Cardiac fibroblast (primary cell): ENCODE results near the gene ALKBH4.
"Not testable (repeated sequence)": the region's sequence is repeated elsewhere in the genome, so short reads cannot be mapped to it uniquely, and the experiment has no call there.

Experiments used
- DNase-seq, 2 donors: peaks; one replicate each; pipeline versions ENCODE4 v3.0.0 to v3.0.0-alpha.2; 2010; ENCODE audit warnings: low read depth in 2 of 2
- H3K4me3 ChIP-seq, 2 donors: replicated peaks in 1 of 2; 1 replicate in 1 of 2; 2 replicates in 1 of 2; pipeline ENCODE4 v1.5.1; 2011; ENCODE audit warnings: low read depth in 2 of 2, low read length in 2 of 2, mild to moderate bottlenecking in 2 of 2, moderate library complexity in 1 of 2
- TF ChIP-seq, protein P1 (sequence below): IDR thresholded peaks from one replicate; pipeline ENCODE4 v1.5.1; 2011; ENCODE audit warnings: low read depth, mild to moderate bottlenecking, low read length, inconsistent platforms

The ALKBH4 gene

DNA sequence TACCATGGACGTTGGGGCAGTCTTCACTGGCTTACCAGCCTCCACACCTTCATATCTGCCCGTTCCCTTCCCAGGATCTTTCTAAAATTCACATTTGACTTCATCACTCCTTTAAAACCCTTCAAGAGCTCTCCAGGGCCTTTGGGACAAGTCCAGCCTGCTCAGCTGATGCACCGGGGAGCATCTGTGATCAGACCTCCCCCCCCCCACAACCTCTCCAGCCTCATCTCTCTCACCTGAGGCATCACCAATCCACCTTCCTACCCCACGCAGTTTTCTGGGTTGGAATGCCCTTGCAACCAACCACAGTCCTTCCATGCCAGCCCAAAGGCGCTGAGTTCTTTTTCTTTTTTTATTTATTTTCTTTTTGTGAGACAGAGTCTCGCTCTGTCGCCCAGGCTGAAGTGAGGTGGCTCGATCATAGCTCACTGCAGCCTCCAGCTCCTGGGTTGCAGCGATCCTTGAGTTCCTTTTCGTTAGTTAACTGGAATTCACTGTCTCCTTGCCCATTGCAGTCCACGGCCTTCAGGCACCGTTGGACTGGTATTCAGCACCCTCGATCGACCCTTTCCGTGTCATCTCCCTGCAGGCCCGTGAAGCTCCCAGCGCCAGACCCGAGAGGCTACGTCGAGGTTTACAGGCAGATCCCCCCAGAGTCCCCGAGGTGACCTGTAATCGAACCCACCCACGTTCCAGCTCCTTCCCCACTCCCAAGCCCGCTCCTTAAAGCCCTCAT, 654 bp downstream of the ALKBH4 start:
- TF ChIP-seq, protein P1, sequence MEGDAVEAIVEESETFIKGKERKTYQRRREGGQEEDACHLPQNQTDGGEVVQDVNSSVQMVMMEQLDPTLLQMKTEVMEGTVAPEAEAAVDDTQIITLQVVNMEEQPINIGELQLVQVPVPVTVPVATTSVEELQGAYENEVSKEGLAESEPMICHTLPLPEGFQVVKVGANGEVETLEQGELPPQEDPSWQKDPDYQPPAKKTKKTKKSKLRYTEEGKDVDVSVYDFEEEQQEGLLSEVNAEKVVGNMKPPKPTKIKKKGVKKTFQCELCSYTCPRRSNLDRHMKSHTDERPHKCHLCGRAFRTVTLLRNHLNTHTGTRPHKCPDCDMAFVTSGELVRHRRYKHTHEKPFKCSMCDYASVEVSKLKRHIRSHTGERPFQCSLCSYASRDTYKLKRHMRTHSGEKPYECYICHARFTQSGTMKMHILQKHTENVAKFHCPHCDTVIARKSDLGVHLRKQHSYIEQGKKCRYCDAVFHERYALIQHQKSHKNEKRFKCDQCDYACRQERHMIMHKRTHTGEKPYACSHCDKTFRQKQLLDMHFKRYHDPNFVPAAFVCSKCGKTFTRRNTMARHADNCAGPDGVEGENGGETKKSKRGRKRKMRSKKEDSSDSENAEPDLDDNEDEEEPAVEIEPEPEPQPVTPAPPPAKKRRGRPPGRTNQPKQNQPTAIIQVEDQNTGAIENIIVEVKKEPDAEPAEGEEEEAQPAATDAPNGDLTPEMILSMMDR = no peak
- peak overlapping the region; percentile 100 for H3K4me3 ChIP-seq
- DNase-seq = peak; percentile 22 to 24

DNA sequence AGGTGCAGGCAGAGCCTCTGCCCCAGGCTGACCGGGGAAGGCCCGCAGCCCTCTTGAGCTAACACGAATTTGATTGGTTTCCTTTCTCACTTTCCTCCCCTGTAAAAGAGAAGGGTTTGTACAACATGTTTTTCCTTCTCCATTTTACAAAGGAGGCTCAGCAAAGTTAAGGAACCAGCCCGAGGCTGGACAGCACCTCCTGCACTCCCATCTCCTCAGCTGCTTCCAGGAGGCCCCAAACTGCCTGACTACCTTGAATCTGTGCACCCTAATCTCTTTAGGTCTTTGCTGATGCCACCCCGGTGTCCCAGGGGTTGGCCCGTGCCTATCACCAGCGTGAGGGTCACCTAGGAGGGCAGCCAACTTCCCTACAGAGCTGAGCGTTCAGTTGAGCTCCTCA, 4.2 kb downstream of the ALKBH4 start:
- no peak for DNase-seq
- no peak overlapping the region for H3K4me3 ChIP-seq
- TF ChIP-seq, protein P1 = no peak

DNA sequence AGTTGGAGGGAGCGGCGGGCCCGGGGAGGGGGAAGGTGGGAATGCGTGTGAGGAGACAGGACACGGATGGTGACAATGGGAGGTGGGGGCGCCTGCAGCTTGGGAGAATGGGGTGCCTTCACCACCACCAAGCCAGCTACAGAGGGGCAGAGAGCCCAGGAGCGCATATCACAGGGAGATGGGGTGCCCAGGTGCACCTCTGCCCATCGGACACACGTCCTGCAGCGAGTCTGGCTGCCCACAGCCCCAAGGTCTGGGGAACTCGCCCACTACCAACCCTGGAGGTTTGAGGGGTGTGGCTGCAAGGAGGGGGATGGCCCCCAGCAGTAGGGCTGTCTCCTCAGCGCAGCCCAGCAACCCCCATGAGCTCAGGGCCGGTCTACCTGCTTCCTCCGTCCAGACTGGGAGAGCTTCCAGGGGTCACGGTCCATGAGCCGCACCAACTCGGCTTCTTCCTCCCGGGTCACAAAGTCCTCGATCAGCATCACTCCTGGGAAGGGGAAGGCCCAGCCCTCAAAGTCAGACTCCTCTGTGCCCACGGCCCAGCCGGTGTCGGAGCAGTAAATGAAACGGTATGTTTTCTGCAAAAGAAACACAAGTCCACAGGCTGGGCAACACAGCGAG, 5.3 kb downstream of the ALKBH4 start:
- no peak for DNase-seq
- TF ChIP-seq, protein P1 = no peak
- H3K4me3 ChIP-seq = no peak overlapping the region

DNA sequence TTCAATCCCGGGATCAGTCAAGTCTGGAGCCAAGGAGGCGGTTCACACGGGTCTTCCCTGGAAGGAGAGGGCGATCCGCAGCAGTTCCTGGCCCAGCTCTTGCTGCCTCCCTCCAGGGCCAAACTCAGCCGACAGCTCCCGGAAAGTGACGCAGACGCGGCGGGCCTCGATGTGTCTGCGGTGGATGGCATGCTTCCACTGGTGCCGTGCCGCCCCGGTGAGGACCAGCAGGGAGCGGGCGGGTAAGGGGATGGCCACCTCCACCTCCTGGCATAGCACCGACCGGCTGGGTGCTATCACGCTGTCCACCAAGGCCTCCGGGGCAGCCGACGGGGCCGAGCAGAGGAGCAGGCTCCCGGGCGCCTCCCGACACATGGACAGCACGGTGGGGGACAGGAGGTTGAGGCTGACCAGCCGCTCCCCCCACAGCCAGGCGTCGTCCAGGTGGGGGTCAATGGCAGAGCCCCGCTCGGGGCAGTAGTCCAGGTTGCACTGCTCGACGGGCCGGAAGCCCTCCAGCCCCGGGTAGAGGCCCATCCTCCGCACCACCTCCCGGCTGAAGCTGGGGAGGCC, 7.2 kb downstream of the ALKBH4 start:
- no peak overlapping the region for H3K4me3 ChIP-seq
- no peak for DNase-seq
- TF ChIP-seq, protein P1 = no peak

DNA sequence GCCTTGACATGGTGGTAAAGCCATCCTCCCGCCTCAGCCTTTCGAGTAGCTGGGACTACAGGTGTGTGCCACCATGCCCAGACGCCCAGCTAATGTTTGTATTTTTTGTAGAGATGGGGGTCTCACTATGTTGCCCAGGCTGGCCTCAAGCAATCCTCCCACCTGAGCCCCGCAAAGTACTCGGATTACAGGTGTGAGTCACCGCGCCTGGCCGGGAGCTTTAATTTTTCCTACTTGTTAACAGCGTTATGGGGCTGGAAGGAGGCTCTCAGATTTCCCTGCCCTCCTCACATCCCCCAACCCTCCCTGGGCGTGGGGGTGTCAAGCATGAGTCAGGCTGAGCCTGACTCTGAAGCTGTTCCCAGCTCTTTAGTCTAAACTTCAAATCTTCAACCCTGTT, 8.3 kb downstream of the ALKBH4 start:
- DNase-seq = no peak

DNA sequence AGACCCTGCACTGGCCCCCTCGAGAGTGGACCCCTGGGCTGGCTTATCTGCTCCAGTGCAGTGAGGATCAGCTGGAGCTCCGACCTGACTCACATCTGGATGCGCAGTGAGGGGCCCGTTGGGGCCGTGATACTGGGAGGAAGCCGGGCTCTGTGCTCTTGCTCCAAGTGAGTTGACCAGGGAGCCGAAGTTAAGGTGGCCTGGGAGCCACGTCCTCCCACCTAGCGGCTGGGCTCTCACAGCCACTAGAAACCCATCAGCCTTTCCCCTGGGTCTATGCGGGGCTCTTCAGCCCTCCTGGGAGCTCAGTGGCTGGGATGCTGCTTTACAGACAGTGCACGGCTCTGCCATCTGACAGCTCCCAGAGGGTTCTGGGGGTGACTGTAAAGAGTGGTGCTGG, 9.1 kb downstream of the ALKBH4 start:
- DNase-seq = no peak

More for the DNA sequence above, 8.3 kb downstream of the ALKBH4 start:
- TF ChIP-seq, protein P1 = no peak
- H3K4me3 ChIP-seq = no peak overlapping the region

DNA sequence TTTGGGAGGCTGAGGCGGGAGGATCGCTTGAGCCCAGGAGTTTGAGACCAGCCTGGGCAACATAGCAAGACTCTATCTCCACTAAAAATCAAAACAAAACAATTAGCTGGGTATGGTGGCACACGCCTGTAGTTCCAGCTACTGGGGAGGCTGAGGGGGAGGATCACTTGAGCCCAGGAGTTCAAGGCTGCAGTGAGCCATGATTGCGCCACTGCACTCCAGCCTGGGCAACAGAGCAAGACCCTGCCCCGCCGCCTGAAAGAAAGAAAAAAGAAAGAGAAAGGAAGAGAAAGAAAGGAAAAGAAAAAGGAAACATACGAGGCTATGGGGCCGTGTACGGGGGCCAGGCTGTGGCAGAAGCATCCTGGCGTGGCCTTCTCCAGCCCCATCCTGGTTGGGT, 9.7 kb downstream of the ALKBH4 start:
- H3K4me3 ChIP-seq, DNase-seq: not testable (repeated sequence)

More for the DNA sequence above, 9.1 kb downstream of the ALKBH4 start:
- TF ChIP-seq, protein P1 = no peak
- H3K4me3 ChIP-seq = no peak overlapping the region
